ENCODE data around the gene SHANK3.

DNA sequence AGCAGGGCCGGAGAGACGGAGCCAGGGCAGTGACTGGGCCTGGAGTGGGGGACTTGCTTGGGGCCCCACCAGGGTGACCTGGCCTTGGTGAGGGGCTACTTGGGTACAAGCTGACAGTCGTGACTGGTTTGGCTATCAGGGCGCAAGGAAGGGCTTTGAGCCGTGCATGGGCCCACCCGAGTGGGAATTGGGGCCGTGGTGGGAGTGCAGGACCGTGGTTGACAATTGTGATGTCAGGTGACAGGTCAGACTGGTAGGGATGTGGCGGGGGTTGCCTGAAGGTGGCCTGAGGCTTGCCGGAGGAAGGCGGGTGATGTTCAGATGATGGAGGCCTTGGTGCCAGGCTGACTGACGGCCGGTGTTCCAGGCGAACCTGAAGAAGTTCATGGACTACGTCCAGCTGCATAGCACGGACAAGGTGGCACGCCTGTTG, 5.6 kb downstream of the SHANK3 start:
- no peak for TF ChIP-seq FOS (IDR thresholded peaks at IDR 0.05; ENCODE audit: borderline replicate concordance, insufficient read depth, low read length)
- TF ChIP-seq, protein P1, sequence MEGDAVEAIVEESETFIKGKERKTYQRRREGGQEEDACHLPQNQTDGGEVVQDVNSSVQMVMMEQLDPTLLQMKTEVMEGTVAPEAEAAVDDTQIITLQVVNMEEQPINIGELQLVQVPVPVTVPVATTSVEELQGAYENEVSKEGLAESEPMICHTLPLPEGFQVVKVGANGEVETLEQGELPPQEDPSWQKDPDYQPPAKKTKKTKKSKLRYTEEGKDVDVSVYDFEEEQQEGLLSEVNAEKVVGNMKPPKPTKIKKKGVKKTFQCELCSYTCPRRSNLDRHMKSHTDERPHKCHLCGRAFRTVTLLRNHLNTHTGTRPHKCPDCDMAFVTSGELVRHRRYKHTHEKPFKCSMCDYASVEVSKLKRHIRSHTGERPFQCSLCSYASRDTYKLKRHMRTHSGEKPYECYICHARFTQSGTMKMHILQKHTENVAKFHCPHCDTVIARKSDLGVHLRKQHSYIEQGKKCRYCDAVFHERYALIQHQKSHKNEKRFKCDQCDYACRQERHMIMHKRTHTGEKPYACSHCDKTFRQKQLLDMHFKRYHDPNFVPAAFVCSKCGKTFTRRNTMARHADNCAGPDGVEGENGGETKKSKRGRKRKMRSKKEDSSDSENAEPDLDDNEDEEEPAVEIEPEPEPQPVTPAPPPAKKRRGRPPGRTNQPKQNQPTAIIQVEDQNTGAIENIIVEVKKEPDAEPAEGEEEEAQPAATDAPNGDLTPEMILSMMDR (IDR thresholded peaks at IDR 0.05; ENCODE audit: extremely low read depth in 1 of 2, insufficient read depth in 1 of 2, low read depth in 1 of 2, low read length in 2 of 2): no peak
- TF ChIP-seq JUN (IDR thresholded peaks at IDR 0.05; ENCODE audit: borderline replicate concordance, insufficient read depth, insufficient read length, low read depth): no peak
- peak; percentile 7 for TF ChIP-seq POLR2AphosphoS5 (IDR thresholded peaks at IDR 0.05; ENCODE audit: insufficient read depth, low read depth, low read length)
- TF ChIP-seq POLR2A (IDR thresholded peaks at IDR 0.05; ENCODE audit: low read depth, low read length): no peak
- TF ChIP-seq EZH2 (IDR thresholded peaks at IDR 0.05; ENCODE audit: borderline replicate concordance, low read depth, low read length, severe bottlenecking): no peak
- no peak for TF ChIP-seq MYC (IDR thresholded peaks at IDR 0.05; ENCODE audit: low read depth, low read length)
- TF ChIP-seq MAX (IDR thresholded peaks at IDR 0.05; ENCODE audit: insufficient read depth, insufficient read length): no peak

Data from endothelial cell of umbilical vein (primary cell).